HCEC 1CT (cell line): ENCODE measurements around the gene SLFNL1.
A peak's percentile ranks its signal among the peaks of the same experiment; 100 is the strongest.

ENCODE experiments used
- DNase-seq: peaks from one replicate; pipeline ENCODE4 v3.0.0-alpha.2; 2017

SLFNL1 gene

GRCh38 chr1:41021526-41022308 lies at the start of gene SLFNL1:
Gene SLFNL1, minus strand, starts transcription at chr1:41021725. Its CDS starts 1,065 bp downstream, at chr1:41020660.
- peak; percentile 75 for DNase-seq

- no peak for DNase-seq
These were observed 35.4 kb upstream of the SLFNL1 start for GRCh38 chr1:41056907-41057306.

DNA sequence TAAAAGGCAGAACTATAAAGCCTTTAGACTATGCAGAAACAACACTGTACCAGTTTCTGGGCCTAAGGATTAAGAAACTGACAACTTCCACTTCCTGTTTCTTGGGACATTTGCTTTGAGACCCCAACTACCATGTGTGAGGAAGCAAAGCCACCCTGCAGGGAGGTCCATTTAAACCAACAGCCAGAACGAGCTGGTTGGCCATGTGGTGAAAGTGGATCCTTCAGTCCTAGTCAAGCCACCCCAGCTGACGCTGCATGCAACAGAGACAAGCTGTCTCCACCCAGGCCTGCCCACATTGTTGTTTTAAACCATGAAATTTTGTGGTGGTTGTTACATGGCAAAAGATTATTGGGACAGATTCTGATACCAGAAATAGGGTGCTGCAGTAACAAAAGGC lies 31.8 kb upstream of the SLFNL1 start:
- DNase-seq = no peak

- no peak for DNase-seq
These were observed 29.5 kb upstream of the SLFNL1 start for GRCh38 chr1:41051022-41051421.

DNA sequence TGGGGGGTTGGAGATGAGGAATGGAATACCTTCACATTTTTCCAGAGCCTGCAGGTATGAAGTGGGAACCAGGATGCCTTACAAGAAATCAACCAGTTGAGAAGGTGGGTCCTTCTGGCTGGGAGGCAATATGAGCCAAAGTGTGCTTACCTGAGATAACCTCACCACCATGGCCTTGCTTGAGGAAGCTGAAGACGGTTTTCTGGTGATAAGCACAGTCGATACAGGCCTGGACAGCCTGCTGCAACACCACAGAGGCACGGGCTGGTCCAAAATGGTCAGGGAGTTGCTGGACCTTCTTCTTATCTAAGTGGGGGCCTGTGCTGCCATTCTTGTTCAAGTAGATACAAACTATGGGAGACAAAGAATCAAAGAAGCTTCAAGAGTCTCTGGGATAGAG lies 27.0 kb upstream of the SLFNL1 start:
- DNase-seq = no peak

DNA sequence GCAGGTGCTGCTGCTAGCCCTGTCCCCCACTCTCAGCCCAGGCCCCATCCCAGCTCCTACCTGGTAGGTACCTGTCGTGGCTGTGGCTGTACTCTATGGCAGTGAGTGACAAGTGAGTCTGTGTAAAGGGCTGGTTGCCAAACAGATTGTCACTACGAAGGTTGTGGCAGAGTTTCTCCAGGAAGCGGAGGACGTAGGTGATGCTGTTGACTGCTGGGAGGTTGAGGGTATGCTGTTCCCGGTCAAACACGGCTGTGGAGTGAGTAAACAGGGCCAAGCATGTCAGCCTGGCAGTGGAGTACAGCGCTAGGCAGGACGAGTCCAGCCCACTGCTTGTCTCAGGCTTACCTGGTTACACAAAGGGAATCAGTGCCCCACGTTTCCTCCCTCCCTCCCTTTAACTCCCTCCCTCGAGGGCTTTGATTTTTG lies 24.8 kb upstream of the SLFNL1 start:
- DNase-seq = no peak

GRCh38 chr1:41045740-41046139 lies 24.2 kb upstream of the SLFNL1 start:
- DNase-seq = no peak

- DNase-seq = no peak
These were observed 22.7 kb upstream of the SLFNL1 start for GRCh38 chr1:41044187-41044586.

DNA sequence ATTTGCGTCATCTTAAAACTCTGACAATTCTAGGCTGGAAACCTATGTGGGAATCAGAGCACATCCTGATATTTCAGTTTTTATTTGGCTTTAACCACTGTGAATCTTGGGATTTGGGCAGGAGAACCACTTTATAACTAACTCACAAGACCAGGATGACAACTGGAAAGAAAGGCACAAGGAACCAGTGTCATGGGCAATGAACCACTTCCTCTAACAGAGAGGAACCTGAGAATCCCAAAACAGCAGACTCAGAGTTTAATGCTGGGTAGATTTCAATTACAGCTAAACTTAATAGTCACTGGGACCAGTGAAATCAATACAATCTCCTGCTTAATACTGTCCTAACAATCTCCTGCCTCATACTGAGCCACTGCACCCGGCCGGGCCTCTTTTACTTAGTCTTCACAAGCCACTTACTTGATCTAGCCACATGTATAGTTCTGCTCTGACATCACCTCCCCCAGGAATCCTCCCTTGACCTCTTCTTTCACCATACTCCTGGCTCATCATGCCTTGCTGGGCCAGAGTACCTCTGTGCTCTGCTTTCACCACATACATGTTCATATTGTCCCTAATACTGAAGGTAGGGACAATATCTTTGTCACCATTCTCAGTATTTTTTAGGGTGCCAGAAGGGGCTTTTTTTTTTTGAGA lies 20.2 kb upstream of the SLFNL1 start:
- peak; percentile 9 for DNase-seq

DNA sequence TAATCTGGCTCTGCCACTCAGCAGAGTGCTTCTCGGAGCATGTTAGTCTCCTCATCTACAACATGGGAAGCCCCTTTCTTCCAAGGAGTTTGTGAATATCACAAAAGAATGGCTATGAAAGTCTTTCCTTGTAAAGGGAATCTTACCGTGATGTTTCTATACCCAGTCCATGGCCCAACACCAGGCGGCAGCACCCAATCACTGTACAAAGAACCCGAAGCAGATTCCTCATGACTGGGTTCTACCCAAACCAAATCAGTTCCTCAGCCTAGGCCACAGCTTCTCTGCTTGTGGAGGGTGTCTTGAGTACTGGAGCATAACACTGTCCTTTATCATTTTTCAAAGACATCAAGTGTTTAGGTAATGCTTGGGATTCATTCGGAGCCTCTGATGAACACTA lies 16.6 kb upstream of the SLFNL1 start:
- DNase-seq = no peak

GRCh38 chr1:41037116-41037903 lies 15.8 kb upstream of the SLFNL1 start:
- no peak for DNase-seq

DNA sequence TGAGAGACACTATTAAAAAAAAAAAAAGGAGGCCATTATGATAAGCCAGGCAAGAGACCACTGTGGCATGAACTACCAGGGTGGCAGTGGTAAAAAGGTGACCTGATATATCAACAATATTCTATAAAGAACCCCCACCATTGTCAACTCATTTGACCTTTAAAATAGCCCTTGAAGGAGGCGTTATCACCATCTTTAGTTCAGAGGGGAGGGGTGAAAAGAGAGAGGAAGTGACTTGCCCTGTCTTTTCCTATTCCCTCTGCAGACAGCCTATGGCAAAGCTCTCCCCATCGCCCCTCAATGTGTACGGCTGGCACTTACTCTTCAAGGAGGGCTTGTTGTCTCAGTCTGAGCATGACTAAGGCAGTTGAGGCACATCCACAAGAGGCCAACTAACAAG lies 11.7 kb upstream of the SLFNL1 start:
- DNase-seq = no peak

DNA sequence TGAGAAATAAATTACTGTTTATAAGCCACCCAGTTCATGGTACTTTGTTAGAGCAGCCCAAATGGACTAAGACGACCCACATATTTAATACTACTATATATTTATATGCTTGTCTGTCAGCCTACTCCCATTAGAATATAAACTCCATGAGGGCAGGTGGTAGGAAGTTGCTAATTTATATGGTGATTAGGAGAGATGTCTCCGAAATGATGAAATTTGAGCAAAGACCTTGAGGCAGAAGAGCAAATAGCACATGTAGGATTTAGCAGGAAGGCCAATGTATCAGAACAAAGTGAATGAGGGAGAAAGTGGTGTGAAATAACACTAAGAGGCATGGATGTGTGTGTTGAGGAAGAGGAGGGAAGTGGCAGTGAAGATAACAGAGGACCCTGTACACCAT lies 10.6 kb upstream of the SLFNL1 start:
- no peak for DNase-seq

DNA sequence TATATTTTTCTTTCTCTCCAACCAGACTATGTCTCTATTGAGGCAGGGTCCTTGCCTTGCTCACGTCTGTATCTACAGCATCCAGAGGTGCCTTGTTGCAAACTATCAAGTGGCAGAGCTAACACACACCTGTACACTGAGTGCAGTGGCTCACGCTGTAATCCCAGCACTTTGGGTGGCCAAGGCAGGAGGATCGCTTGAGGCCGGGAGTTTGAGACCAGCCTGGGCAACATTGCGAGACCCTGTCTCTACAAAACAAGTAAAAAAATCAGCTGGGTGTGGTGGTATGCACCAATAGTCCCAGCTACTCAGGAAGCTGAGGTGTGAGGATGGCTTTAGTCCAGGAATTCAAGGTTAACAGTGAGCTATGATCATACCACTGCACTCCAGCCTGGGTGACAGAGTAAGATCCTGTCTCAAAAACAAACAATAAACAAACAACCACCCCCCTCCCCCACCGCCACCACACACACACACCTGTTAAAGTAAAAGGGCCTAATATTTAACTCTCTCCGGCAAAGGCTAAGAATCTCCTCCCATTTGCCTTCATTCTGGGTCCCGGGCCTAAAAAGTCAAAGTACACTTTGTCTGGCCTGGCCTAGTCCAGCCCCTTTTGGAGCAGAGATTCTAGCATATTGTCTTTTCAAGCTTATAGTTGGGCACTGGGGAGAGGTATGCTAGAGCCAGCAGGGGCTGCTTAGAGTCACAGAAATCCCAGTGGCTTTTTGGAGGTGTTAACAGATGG lies 9.5 kb upstream of the SLFNL1 start:
- no peak for DNase-seq

- no peak for DNase-seq
These were observed 6.6 kb upstream of the SLFNL1 start for GRCh38 chr1:41028034-41028642.

DNA sequence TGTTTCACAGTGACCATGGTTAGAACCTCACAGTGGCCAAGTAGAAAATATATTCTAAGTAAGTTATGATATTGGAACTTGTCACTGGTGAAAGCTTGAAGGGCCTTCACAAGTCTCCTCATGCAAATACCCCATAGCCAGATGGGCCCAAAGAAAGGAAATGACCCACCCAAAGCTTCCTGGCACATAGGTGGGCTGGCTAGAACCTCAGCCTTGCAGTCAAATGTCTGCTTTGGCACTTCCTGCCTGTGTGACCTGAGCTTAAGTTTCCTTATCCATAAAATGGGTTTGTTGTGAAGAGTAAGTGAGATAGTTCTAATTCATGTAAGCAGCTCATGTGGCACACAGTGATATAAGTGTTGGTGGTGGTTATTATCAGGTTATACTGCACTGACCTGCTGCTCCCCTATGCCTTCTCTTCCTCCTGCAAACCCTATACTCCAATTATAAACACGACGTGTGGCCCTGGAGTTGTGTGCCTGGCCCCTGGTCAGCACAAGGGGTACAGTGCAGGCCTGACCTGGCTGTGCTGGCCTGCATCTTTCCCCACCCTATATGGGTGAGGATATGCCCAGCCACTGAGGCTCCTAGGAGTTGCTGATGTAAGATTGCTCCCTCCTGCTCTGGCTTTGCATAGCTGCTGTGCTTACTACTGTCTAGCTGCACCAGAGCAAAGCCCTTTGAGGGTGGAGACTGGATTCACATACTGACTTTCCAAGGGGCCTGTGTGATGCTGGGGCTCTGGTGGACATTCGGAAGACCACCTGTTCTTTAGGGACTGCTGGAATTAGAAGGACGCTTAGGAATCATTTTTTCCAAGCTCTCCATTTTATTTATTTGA lies 4.7 kb upstream of the SLFNL1 start:
- no peak for DNase-seq

GRCh38 chr1:41024953-41025352 lies 3.4 kb upstream of the SLFNL1 start:
- no peak for DNase-seq

DNA sequence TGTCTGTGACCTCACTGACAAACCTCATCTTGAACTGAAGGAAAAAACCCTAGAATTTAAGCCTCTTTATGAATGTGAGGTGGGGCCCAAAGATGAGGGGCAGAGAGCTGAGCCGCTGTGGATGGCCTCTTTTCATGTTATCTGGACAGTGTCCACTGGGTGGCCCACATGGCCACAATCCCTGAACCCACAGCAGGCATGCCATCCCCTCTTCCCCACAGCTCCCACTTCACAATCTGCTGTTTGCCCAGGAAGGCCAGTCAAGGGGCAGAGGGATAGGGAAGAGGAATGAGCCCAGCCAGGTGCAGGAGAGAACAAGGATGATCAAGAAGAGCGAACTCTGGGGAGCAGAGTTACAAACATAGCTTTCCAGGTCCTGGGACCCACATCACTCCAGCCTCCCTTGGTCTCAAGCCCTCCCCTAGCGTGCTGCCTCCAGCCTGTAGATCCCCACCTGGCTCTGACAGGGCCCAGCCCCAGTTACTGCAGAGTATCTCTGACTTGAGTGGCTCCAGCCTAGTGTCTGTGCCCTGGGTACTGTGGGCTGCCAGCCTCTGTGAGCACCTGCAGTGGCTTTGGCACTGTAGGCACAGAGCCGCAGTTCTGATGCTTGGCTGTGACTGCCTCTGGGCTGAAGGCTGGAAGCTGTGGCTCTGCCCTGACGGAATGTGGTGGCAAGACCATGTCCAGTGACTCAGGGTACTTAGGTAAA lies 1.9 kb upstream of the SLFNL1 start:
- DNase-seq = peak; percentile 43

DNA sequence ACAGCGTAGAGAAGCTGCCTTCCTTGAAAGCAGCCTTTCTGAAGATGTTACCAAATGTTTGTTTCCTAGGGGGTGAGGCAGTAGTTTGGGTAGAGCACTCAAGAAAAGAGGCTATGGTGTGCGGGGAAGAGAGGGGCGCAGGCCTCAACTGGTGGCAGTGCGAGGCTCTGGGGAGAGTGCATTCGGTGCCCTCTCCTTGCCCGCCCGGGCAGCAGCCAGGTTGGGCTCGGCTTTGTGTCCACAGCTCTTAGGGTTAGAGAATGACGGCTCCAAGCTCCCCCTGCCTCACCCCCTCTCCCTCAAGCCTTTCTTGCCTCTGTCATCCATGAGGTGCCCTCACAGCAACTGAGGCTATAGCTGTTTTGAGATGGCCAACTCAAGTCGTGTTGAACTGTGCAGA lies 899 bp upstream of the SLFNL1 start:
- DNase-seq = no peak

- DNase-seq = no peak
These were observed 871 bp downstream of the SLFNL1 start for GRCh38 chr1:41020654-41021053.

DNA sequence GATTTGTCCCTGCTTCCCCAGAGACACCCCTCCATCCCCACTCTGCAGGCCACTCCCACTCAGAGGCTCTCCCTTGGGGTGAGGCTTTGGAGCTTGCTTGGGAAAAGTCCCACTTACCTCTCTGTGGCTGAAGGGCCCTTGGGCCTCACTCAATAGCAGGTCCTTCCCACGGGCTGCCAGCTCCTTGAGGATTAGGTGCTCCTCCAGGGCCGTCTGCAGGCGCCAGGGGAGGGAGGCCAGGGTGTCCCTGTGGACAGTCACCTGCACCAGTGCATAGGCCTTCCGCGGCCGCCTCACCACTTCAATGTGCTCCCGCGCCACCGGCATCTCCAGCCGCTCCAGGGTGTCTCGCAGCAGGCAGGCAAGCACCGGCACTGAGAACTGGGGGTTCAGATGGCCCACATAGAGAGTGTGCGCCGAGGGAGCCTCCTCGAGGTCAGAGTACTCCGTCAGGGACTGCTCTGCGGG lies 1.4 kb downstream of the SLFNL1 start:
- DNase-seq = no peak
